LHCN-M2 (cell line): Measurements from ENCODE around the gene GRM8. TPM values are rescaled to one million over a fixed set of nuclear protein-coding genes. Genes with fewer than 3 reads are reported as not detected.
A peak's percentile ranks its signal among the peaks of the same experiment; 100 is the strongest.

ENCODE experiments used
- DNase-seq: peaks from one replicate; pipeline ENCODE4 v3.0.0-alpha.2; 2012; ENCODE audit warnings: low read depth
- total RNA-seq: library from RNA; depleted of rRNA; stranded (reverse); fragments of >200 nt; gene quantifications from 2 replicates; pipeline ENCODE4 v1.2.3, GENCODE V29; 2014

Gene GRM8
- total RNA-seq, 1 experiment from 2014 or later, result 0.11 TPM

- no peak for DNase-seq
These were observed 433.6 kb downstream of the GRM8 start for GRCh38 chr7:126819197-126819484.

- DNase-seq, result no peak
These were observed 434.1 kb downstream of the GRM8 start for GRCh38 chr7:126818393-126819196.

GRCh38 chr7:126809188-126809587, 443.6 kb downstream of the GRM8 start:
- no peak for DNase-seq

- no peak for DNase-seq
These were observed 446.1 kb downstream of the GRM8 start for GRCh38 chr7:126806614-126807013.

- DNase-seq, result no peak
These were observed 447.4 kb downstream of the GRM8 start for GRCh38 chr7:126805351-126805750.

- DNase-seq, result no peak
These were observed 448.1 kb downstream of the GRM8 start for GRCh38 chr7:126804604-126805003.

GRCh38 chr7:126803990-126804389, 448.8 kb downstream of the GRM8 start:
- DNase-seq, result no peak

GRCh38 chr7:126803060-126803665, 449.6 kb downstream of the GRM8 start:
- DNase-seq, result peak; percentile 73

- no peak for DNase-seq
These were observed 451.0 kb downstream of the GRM8 start for GRCh38 chr7:126801733-126802132.

- no peak for DNase-seq
These were observed 453.2 kb downstream of the GRM8 start for GRCh38 chr7:126799541-126799940.

- DNase-seq, result no peak
These were observed 460.2 kb downstream of the GRM8 start for GRCh38 chr7:126792521-126792920.

- DNase-seq, result peak; percentile 5
These were observed 461.4 kb downstream of the GRM8 start for GRCh38 chr7:126791306-126791705.

- DNase-seq, result peak; percentile 19
These were observed 462.0 kb downstream of the GRM8 start for GRCh38 chr7:126790763-126791162.

- no peak for DNase-seq
These were observed 469.1 kb downstream of the GRM8 start for GRCh38 chr7:126783613-126784012.

- DNase-seq, result no peak
These were observed 471.7 kb downstream of the GRM8 start for GRCh38 chr7:126780993-126781392.

GRCh38 chr7:126778101-126778500, 474.6 kb downstream of the GRM8 start:
- DNase-seq, result no peak

GRCh38 chr7:126776498-126776897, 476.2 kb downstream of the GRM8 start:
- no peak for DNase-seq

- no peak for DNase-seq
These were observed 478.7 kb downstream of the GRM8 start for GRCh38 chr7:126774077-126774476.

GRCh38 chr7:126768836-126769235, 483.9 kb downstream of the GRM8 start:
- peak; percentile 51 for DNase-seq

GRCh38 chr7:126760914-126761577, 491.7 kb downstream of the GRM8 start:
- no peak for DNase-seq

GRCh38 chr7:126755381-126755780, 497.4 kb downstream of the GRM8 start:
- DNase-seq, result peak; percentile 2

- no peak for DNase-seq
These were observed 502.4 kb downstream of the GRM8 start for GRCh38 chr7:126750207-126750911.
